ENCODE data around the gene CEP128.

The CEP128 gene

GRCh38 chr14:80465546-80466220 is 475.9 kb downstream of the CEP128 start:
- no peak for FAIRE-seq

GRCh38 chr14:80464531-80465149 is 476.9 kb downstream of the CEP128 start:
- FAIRE-seq, result no peak

GRCh38 chr14:80456209-80456608 is 485.3 kb downstream of the CEP128 start:
- FAIRE-seq, result no peak

DNA sequence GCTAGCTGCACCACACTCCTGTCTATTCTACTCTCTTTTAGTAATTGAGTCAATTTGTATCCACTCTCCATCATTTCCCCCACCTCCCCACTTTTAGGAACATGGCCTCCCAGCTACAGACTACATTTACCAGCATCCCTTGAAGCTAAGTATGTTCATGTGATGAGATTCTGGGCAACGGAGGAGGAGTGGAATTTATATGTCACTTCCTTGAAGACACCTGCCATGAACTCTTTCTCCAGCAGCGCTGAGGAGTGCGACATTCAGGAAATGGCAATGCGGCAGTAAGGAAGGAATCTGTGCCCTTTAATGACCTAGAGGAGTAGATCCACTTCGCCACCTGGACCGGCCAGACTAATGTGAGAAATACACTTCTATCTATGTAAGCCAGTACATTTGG is 486.5 kb downstream of the CEP128 start:
- FAIRE-seq, result no peak

DNA sequence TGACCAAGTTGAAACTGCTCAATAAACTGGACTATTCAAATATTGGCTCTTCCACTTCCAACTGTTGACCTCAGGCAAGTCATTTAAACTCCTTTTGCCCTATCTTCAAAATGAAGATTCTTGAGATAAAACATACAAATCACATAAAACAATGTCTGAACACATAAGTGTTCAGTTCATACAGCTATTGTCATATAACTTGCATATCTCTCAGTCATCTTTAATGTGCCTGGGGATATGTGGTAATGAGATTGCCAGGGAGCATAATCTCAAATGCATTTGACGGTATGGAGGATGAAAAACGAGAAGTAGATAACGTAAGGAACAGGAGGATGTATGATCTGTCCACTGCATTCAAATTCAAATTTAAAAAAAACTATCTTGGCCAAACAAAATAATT is 493.3 kb downstream of the CEP128 start:
- FAIRE-seq, result no peak

DNA sequence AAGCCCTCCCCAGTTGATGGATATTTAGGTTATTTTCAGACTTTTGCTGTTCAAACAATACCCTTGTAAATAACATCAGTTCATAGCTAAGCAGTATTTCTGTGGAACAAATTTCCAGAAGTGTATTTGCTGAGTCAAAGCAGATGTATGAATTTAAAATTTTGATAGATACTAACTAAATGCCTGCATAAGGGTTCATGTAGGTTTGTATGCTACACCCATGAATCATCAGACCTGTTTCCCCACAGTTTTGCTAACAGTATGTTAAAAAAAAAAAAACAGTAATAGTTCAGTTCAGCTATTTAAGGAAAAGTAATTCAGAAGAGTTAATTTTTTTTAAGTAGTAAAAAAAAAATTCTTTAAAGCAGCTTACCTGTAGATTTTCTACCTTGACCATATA is 494.1 kb downstream of the CEP128 start:
- no peak for FAIRE-seq
